HG03460 (cell line): Measurements from ENCODE around the gene KRT6A.

Experiments
- ATAC-seq: cut with Tn5 transposase; IDR thresholded peaks from one replicate; pipeline ENCODE4 v1.9.1; 2021; ENCODE audit not compliant: unreplicated experiment

KRT6A gene

GRCh38 chr12:52438305-52439301 is 54.5 kb downstream of the KRT6A start:
- ATAC-seq = no peak

- ATAC-seq = no peak
Measured at GRCh38 chr12:52437508-52437907, 55.5 kb downstream of the KRT6A start.
